PC-3 (cell line): ENCODE data around the gene ATG7.

Source experiments
- CTCF ChIP-seq: fragments of 300-600 bp; sonication (generic); conservative IDR thresholded peaks from 2 replicates; pipeline ENCODE4 v1.5.1; 2017; ENCODE audit warnings: antibody characterized with exemption, low read depth, mild to moderate bottlenecking, low read length
- EZH2 ChIP-seq: fragments of 300-600 bp; sonication (generic); IDR thresholded peaks from one replicate; pipeline ENCODE4 v1.6.1; 2017; ENCODE audit warnings: antibody characterized with exemption, mild to moderate bottlenecking, low read length; ENCODE audit not compliant: unreplicated experiment
- EZH2phosphoT487 ChIP-seq: fragments of 300-600 bp; sonication (generic); IDR thresholded peaks from 2 replicates; pipeline ENCODE4 v1.6.1; 2018; ENCODE audit warnings: mild to moderate bottlenecking, antibody characterized with exemption, low read length, borderline replicate concordance

GRCh38 chr3:11541321-11542303, 269.4 kb downstream of the ATG7 start:
- TF ChIP-seq CTCF (no peak), EZH2 (no peak), EZH2phosphoT487 (no peak)
